GM20431 (cell line): ENCODE measurements around the gene PPFIA4.
"Not testable (repeated sequence)": the region's sequence is repeated elsewhere in the genome, so short reads cannot be mapped to it uniquely, and the experiment has no call there.

ENCODE experiments used
- in situ Hi-C: fragments of 300-500 bp; cut with MseI, MboI; formaldehyde crosslinking; loops from one replicate; pipeline ENCODE4 v1.15.0; 2020; ENCODE audit warnings: low sequenced_read_pairs; ENCODE audit not compliant: unreplicated experiment

Gene PPFIA4

DNA sequence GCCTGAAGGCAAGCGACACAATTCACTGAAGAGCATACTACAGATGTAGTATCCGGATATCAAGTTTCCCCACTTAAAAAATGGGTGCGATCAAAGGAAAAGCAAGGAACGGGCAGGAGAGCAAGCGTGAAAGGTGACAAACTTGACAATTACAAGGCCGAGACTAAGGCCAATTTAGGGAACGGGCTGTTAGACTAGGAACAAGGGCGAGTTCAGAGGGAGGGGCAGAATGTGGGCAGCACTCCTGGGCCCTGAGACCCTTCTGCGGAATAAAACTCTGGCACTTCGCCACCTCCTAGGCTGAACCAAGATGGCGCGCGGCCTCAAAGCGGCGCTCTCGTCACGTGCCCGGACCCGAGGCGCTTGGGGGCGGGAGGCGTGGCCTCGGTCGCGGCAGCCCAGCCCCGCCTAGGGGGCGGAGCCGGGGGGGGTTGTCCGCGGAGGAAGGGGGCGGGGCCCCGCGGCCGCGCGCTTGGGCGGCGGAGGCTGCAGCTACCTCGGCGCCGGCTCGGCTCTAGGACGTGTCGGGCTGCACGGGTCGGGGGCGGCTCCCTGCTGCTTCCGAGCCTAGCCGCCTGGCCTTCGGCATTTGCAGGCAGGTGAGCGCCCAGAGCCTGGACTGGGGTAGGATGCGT, at the start of gene PPFIA4:
PPFIA4 (plus strand) TSS at position 461 of the 635 bp plus-strand sequence. CDS start 12,518 bp downstream, outside the sequence.
- in situ Hi-C loops, result no loop called here

DNA sequence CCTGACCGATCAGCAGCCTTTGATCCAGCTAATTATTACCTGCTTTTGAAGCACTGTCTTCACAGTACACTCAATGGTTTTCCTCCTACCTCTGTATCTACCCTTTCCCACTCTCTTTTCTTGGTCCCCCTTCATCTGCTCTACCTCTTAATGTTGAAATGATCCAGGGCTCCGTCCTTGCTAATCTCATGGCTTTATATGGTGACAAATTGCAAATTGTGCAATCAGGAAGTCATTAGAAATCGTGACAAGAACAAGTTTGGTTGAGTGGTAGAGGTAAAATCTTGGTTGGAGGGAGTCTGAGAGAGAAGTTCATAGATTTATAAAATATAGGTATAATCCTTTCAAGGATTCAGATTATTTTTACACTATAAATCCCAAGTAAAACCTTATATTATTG, 49.7 kb upstream of the PPFIA4 start:
- in situ Hi-C loops, result no loop called here

DNA sequence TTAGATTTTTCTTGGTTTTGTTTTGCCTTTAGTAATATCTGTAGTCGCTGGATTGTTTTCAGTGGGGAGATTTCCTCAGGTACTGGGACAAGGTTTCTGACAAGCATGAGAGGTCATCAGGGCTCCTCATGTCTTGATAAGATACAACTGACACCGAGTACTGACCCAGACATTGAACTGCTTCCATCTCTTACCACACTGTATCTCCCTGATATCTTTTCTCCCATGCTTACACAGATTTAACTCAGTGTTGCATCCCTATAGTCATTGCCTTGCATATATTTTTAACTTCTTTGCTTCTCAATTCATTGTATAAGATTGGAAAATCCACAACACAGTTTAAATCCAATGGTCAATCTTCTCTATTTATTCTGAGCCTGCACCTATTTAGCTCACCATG, 46.8 kb upstream of the PPFIA4 start:
- in situ Hi-C loops, result no loop called here

DNA sequence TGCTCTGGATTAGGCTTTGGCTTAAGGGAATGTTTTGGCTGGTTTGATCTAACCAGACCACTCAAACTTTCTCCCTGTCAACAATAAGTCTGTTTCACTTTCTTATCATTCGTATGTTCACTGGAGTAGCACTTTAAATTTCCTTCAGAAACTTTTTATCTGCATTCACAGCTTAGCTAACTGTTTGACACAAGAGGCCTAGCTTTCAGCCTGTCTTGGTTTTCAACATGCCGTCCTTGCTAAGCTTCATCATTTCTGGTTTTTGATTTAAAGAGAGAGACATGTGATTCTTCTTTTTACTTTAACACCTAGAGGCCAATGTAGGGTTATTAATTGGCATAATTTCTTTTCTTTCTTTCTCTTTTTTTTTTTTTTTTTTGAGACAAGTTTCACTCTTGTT, 44.4 kb upstream of the PPFIA4 start:
- in situ Hi-C loops, result no loop called here

DNA sequence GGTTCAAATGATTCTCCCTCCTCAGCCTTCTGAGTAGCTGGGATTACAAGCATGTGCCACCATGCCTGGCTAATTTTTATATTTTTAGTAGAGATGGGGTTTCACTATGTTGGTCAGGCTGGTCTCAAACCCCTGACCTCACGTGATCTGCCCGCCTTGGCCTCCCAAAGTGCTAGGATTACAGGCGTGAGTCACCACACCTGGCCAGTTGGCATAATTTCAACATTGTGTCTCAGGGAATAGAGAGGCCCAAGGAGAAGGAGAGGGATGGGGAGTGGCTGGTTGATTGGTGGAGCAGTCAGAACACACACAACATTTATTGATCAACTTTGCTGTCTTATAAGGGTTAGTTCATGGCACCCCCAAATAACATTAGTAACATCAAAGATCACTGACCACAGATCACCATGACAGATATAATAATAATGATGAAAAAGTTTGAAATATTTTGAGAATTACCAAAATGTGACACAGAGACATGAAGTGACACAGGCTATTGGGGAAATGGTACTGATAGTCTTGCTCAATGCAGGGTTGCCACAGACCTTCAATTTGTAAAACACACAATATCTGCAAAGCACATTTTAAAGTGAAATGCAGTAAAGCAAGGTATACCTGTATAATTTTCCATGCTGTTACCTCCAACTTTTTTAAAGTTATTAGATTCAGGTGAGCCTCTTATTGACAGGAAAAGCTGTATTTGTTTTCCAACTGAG, 43.4 kb upstream of the PPFIA4 start:
- in situ Hi-C loops, result no loop called here

DNA sequence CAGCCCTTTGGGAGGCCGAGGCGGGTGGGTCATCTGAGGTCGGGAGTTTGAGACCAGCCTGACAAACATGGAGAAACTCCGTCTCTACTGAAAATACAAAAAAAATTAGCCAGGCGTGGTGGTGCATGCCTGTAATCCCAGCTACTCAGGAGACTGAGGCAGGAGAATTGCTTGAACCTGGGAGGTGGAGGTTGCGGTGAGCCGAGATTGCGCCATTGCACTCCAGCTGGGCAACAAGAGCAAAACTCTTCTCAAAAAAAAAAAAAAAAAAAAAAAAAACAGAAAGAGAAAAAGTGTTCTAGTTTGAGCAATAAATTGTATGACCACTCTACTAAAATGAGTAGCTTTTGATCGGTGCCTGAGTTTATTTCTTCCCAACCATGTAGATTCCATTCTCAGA, 40.2 kb upstream of the PPFIA4 start:
- in situ Hi-C loops, result not testable (repeated sequence)

DNA sequence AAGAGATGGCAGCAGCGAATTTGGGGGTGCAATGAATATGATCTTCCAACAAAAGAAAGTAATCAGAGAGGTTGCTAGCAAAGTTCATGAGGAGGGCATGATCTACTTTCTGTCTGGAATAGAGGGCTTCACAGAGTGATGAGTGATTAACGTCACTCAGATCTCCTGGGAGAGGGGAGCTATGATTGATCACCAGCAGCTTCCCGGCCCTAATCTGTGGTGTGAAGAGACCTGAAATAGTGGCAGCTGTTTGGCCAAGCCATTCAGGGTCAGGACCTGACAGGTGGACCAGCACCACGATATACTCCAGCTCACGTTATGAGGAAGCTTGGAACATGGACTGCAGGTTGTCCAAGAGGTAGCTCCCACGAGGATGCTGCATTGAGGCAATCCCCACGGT, 39.0 kb upstream of the PPFIA4 start:
- in situ Hi-C loops, result no loop called here

DNA sequence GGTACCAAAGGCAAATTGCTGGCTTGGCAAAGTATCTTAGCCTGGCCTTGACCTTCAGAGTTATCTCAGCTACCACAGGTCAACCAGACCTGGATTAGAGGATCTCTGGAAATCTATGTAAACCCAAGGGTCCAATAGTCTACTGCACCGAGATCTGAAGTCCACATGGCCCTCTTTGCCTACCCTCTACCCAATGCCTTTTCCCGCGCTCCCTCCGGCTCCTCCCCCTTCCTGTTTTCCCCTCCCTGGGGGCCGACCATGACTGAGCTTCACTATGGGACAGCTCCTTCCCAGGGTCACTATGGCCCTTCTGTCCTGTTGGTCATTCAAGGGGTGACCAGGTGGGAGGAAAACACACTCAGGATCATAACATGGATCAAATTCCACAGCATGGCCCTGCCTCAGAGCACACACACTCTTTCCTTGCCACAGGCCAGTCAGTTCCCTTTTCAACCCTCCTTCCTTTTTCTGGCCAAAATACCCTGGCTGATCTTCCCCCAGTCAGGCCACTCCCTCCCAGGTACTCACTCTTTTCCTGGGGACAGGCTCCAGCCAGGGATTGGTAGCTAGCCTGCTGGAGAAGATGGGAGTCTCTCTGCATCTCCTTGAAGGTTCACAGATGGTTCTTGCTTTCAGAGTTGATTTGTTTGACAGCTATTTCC, 38.2 kb upstream of the PPFIA4 start:
- in situ Hi-C loops, result no loop called here

DNA sequence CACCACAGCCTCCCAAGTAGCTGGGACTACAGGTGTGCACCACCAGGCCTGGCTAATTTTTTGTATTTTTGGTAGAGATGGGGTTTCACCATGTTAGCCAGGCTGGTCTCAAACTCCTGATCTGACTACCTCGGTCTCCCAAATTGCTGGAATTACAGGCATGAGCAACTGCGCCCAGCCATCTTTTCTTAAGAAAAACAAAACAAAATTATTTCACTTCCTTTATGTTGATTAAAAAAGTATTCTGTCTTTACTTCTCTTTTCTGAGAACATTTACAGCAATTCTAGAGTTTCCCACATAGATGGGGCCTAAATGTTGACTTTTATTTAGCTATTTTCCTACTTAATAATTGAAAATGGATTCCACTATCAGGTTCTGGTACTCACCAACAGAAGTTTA, 36.4 kb upstream of the PPFIA4 start:
- in situ Hi-C loops, result no loop called here

DNA sequence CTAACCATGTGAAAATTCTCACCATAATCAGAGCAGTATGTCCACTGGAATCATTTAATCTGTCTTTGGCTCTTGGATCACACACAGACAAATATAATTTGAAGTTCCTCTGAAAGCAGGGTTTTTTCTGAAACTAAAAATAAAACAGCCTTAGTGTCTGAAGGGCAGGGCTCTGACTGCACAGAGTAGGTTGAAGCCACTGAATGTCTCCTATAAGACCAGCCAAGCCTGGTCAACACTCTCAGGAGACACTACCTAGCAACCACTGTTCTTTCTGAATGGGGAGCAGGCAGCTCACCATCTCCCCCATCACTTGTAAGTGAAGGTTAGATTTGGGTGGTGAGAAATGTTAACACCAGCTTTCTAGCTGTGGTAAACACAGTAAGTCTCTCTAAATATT, 35.2 kb upstream of the PPFIA4 start:
- in situ Hi-C loops, result no loop called here

DNA sequence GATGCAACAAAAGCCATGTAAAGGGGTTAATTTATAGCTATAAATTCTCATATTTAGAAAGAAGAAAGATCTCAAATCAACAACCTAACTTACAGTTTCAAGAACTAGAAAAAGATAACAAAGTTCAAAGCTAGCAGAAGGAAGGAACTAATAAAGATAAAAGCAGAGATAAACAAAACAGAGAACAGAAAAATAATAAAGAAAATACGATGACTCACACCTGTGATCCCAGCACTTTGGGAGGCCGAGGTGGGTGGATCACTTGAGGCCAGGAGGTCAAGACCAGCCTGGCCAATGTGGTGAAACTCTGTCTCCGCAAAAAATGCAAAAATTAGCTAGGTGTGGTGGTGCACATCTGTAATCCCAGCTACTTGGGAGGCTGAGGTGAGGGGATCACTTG, 31.5 kb upstream of the PPFIA4 start:
- in situ Hi-C loops, result no loop called here

DNA sequence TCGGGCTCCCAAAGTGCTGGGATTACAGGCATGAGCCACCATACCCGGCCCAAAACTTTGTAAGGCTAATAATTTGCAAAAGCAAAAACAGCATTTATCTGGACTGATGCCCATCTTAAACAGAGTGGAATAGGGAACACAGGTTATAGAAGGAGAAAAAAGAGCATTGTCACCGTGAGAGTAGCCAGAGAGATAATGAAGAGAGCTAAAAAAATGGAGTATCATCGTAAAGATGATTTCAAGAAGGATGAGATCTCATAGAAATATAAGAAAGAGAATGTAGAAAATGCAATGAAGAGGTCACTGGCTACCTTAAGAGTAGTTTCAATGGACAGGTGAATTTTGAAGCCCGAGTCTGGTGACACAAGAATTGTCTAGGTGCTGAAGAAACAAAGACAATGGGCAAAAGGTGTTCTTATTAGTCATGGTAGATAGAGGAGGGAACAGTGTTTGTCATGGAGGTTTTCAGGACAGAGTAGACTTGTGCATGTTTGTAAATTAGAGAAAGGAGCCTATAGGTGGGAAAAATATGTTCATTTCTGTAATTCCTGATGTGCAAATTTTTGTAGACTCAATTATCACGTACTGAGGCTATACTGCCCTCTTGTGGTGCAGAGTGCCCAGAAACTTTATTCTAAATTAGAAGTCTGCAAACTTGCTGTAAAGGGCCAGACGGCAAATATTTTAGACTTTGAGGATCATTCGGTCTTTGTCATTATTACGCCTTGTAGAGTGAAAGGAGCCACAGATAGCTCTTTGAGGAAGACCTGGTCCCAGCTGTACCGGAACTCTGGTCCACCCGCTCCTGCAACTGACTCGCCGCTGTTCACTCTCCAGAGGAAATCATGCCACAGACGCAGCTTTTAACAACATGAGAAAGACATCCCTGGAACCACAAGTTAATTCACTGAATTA, 27.2 kb upstream of the PPFIA4 start:
- in situ Hi-C loops, result no loop called here

DNA sequence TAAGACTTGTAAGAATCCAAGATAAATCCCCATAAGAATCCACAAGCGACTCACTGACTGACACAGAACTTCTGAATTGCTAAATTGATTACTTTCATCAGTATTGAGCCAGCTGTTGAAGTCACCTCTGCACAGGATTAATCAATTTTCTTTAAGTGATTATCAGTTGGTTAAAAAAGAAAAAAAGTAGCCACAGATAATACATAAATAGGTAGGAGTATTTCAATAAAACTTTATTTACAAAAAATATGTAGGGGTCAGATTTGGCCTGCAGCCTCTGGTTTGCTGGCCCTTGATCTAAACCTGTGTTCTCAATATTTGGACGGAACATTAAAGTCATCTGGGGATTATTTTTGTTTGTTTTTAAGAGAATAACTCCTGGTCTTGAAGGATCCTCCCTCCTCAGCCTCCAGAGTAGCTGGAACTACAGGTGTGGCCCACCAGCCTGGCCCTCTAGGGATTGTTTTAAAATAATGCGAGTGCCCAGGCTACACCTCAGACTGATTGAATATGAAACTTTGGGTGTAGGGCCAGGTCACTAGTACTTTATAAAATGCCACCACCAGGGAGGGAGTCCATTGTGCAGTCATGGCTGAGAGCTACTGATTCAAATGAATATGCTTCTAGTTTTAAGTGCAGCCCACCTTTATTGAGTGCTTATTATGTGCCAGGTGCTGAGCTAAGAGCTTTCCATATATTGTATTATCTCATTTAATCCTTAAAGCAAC, 25.9 kb upstream of the PPFIA4 start:
- in situ Hi-C loops, result no loop called here

DNA sequence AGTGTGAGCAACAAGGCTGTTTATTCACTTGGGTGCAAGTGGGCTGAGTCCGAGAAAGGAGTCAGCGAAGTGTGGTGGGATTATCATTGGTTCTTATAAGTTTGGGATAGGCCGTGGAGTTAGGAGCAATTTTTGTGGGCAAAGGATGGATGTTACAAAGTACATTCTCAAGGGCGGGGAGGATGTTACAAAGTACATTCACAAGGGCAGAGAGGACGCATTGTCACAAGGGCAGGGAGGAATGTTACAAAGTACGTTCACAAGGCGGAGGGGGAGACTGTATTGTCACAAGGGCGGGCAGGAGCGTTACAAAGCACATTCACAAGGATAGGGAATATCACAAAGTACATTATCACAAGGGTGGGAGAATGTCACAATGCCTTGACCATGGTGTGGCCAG, 24.3 kb upstream of the PPFIA4 start:
- in situ Hi-C loops, result no loop called here

DNA sequence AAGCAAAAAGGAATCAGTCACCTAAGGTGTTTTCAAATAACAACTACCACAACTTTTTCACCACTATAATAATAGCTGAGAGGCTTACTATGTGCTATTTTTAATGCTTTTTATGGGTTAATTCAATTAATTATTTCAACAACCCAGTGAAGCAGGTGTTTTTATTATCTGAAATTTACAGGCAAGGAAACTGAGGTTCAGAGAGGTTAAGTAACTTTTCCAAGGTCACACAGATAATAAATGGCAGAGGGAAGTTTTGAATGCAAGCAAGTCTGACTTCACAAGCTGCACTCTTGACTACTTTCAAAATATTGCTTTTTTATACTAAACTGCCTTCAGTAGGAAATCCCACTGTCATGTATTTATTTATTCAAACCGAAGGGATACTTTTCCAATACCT, 23.3 kb upstream of the PPFIA4 start:
- in situ Hi-C loops, result no loop called here

DNA sequence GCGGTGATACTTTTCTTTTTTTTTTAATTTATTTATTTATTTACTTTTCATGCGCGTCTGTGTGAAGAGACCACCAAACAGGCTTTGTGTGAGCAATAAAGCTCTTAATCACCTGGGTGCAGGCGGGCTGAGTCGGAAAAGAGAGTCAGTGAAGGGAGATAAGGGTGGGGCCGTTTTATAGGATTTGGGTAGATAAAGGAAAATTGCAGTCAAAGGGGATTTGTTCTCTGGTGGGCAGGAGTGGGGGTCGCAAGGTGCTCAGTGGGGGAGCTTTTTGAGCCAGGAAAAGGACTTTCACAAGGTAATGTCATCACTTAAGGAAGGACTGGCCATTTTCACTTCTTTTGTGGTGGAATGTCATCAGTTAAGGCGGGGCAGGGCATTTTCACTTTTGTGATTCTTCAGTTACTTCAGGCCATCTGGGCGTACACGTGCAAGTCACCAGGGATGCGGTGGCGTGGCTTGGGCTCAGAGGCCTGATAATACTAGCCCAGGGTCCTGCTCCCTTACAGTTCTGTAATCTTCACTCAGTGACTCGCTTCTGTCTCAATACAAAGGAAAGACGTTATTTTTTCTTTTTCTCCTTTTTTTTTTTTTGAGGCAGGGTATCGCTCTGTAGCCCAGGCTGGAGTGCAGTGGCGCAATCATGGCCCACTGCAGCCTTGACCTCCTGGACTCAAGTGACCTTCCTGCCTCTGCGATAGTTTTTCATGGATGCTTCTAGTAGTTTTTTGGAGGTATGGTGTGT, 20.7 kb upstream of the PPFIA4 start:
- in situ Hi-C loops, result not testable (repeated sequence)

DNA sequence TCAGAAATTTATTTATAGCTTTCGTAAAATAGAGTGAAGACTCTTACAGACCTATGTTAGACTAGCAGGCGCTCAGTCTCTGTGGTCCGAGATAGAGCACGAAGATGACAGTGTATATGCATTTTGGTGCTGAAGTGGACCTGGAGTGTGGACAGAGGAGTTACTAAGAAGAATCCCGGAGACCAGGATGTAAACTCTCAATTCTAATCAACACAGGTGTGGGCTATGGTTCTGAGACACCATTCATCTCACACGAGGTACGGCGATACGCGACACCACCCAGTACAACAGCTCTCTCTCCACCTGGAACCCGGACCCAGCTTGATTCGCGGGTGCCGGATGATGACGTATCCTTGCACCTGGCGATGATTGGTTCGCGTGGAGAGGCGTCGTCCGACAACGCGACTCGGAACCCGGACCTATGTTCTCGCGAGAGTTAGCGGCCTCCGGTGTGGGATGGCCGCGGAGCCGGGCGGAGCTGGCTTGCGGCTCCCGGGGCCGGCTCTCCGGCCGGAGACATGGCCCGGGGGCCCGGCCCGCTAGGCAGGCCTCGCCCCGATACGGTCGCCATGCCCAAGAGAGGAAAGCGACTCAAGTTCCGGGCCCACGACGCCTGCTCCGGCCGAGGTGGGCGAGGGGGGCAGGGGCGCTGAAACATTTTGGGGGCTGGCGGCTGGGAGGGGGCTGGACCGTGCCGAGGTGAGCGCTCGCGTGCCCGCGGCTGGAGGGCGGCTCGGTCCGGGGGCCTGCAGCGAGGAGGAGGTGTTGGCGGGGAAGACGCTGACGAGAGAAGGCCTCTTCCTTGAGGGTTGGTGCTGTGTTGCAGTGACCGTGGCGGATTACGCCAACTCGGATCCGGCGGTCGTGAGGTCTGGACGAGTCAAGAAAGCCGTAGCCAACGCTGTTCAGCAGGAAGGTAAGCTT, 19.1 kb upstream of the PPFIA4 start, which contains the start of gene TMEM183A:
TMEM183A (plus strand) TSS at position 427 of the 924 bp plus-strand sequence; CDS start at position 519, 92 bp downstream.
- in situ Hi-C loops, result no loop called here

DNA sequence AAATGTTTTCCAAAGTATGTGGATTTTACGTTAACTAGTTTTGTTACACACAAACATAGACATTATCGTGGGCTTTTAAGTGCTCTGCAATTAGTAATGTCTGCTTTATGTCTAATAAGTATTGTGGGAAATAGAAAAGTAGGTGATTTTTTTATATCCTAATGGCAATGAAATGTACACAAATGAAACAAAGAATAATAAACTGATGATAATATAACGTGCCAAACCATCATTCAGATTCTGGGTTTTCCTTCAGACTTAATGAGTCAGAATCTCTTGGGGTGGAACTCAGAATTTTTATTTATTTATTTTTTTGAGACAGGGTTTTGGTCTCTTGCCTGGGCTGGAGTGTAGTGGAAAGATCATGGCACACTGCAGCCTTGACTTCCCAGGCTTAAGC, 17.1 kb upstream of the PPFIA4 start:
- in situ Hi-C loops, result no loop called here
